ENCODE results near the gene UNC79.

- no peak for TF ChIP-seq POLR2A (IDR thresholded peaks at IDR 0.05)
- TF ChIP-seq, protein P1, sequence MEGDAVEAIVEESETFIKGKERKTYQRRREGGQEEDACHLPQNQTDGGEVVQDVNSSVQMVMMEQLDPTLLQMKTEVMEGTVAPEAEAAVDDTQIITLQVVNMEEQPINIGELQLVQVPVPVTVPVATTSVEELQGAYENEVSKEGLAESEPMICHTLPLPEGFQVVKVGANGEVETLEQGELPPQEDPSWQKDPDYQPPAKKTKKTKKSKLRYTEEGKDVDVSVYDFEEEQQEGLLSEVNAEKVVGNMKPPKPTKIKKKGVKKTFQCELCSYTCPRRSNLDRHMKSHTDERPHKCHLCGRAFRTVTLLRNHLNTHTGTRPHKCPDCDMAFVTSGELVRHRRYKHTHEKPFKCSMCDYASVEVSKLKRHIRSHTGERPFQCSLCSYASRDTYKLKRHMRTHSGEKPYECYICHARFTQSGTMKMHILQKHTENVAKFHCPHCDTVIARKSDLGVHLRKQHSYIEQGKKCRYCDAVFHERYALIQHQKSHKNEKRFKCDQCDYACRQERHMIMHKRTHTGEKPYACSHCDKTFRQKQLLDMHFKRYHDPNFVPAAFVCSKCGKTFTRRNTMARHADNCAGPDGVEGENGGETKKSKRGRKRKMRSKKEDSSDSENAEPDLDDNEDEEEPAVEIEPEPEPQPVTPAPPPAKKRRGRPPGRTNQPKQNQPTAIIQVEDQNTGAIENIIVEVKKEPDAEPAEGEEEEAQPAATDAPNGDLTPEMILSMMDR (IDR thresholded peaks at IDR 0.05): no peak
These were observed 302.9 kb downstream of the UNC79 start for GRCh38 chr14:93733631-93734030.

All from testis (tissue), 2 donors.